Glutamatergic neuron (in vitro differentiated cells): ENCODE measurements around the gene IRF6. TPM values are rescaled to one million over a fixed set of nuclear protein-coding genes. Genes with fewer than 3 reads are reported as not detected.

Source experiments
- DNase-seq: peaks from one replicate; pipeline ENCODE4 v3.0.0; 2022
- H3K27ac Mint-ChIP-seq: one replicate; pipeline ENCODE4 v1.8.0; 2020; ENCODE audit warnings: mild to moderate bottlenecking, mixed read lengths, inconsistent platforms; ENCODE audit not compliant: unreplicated experiment
- H3K27me3 Mint-ChIP-seq: one replicate; pipeline ENCODE4 v1.8.0; 2020; ENCODE audit warnings: mild to moderate bottlenecking, moderate library complexity, mixed read lengths, inconsistent platforms; ENCODE audit not compliant: unreplicated experiment
- H3K36me3 Mint-ChIP-seq: one replicate; pipeline ENCODE4 v1.8.0; 2020; ENCODE audit warnings: mild to moderate bottlenecking, mixed read lengths, inconsistent platforms; ENCODE audit not compliant: unreplicated experiment
- H3K4me1 Mint-ChIP-seq: one replicate; pipeline ENCODE4 v1.8.0; 2020; ENCODE audit warnings: mild to moderate bottlenecking, low read depth, mixed read lengths, inconsistent platforms; ENCODE audit not compliant: unreplicated experiment
- H3K4me3 Mint-ChIP-seq: one replicate; pipeline ENCODE4 v1.8.0; 2020; ENCODE audit warnings: mild to moderate bottlenecking, mixed read lengths, inconsistent platforms; ENCODE audit not compliant: unreplicated experiment
- H3K9me3 Mint-ChIP-seq: one replicate; pipeline ENCODE4 v1.8.0; 2020; ENCODE audit warnings: mild to moderate bottlenecking, moderate library complexity, mixed read lengths, inconsistent platforms; ENCODE audit not compliant: unreplicated experiment
- total RNA-seq: library from RNA; stranded (reverse); fragmentation: NEBNext Ultra II Directional; extraction: Animal tissue kit (Norgen Biotek cat#: 25700); gene quantifications from one replicate; pipeline ENCODE4 v1.2.1, GENCODE V29; 2021; ENCODE audit not compliant: unreplicated experiment
- TF ChIP-seq, protein P1 (sequence below): fragments of 200-600 bp; sonication (generic); IDR thresholded peaks from one replicate; pipeline ENCODE4 v1.5.0; 2021; ENCODE audit not compliant: partially characterized antibody, unreplicated experiment

Gene IRF6
- total RNA-seq, 1 donor from 2014 or later = 0.47 TPM

DNA sequence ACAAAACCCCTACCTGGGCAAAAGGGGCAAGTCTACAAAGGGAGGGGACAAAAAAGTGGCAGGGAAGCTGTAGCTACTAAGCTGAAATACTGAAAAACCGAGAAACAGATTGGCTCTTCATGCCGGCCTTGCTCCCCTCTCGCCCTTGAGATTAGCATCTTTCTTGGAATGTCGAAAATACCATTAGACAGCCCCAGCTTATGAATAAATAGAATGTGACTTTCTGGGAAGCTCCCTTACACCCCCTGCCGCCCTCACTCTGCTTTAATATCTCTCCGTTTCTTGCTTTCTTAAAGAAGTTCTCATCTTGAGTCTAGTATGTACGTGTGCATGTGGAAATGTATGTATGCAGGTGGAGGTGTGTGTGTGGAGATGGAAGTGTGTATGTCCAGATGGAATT is 36.0 kb downstream of the IRF6 start:
- Mint-ChIP-seq H3K4me3 (no peak overlapping the region), H3K36me3 (no peaks in the 10 kb centered on the region), H3K27ac (no peak overlapping the region), H3K9me3 (no peaks in the 10 kb centered on the region), H3K27me3 (peaks cover 4% of the 10 kb centered on the region), H3K4me1 (no peaks in the 10 kb centered on the region)
- TF ChIP-seq, protein P1, sequence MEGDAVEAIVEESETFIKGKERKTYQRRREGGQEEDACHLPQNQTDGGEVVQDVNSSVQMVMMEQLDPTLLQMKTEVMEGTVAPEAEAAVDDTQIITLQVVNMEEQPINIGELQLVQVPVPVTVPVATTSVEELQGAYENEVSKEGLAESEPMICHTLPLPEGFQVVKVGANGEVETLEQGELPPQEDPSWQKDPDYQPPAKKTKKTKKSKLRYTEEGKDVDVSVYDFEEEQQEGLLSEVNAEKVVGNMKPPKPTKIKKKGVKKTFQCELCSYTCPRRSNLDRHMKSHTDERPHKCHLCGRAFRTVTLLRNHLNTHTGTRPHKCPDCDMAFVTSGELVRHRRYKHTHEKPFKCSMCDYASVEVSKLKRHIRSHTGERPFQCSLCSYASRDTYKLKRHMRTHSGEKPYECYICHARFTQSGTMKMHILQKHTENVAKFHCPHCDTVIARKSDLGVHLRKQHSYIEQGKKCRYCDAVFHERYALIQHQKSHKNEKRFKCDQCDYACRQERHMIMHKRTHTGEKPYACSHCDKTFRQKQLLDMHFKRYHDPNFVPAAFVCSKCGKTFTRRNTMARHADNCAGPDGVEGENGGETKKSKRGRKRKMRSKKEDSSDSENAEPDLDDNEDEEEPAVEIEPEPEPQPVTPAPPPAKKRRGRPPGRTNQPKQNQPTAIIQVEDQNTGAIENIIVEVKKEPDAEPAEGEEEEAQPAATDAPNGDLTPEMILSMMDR = no peak
- no peak for DNase-seq

DNA sequence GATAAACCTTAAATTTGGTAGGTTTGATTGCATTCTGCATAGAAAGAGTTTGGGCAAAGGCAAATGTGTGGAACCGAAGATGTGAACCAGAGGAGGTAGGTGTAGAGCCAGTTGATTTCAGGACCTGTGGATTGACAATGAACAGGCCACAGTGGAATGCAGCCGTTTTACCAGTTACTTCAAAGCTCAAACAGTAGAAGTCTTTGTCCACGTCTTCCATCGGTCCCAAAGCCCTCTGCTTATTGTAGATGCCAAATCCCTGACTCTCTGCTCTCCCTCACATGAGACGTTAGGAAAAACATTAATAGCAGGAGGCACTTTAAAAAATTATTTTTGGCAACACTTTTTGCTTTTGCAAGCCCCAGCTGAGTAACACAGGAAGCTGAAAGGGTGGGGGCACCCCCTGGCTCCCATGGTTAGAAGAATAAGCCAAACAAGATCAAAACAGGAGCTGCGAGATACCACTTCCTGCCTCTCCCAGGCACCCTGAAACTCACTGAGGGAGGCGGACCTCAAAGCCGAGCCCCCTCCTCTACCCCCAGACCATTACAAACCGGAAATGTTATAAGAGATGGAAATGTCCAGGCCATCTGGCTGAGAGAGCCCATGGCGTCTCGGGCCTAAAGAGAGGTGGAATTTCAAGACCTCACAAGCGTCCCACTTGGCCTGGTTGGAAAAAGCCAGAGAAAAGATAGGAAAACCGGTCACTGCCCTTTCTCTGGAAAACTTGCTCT is 36.6 kb downstream of the IRF6 start:
- no peaks in the 10 kb centered on the region for H3K9me3 Mint-ChIP-seq
- no peaks in the 10 kb centered on the region for H3K36me3 Mint-ChIP-seq
- peaks cover 4% of the 10 kb centered on the region for H3K27me3 Mint-ChIP-seq
- no peak overlapping the region for H3K27ac Mint-ChIP-seq
- TF ChIP-seq, protein P1 = no peak
- no peak overlapping the region for H3K4me3 Mint-ChIP-seq
- no peak for DNase-seq
- H3K4me1 Mint-ChIP-seq = no peaks in the 10 kb centered on the region

DNA sequence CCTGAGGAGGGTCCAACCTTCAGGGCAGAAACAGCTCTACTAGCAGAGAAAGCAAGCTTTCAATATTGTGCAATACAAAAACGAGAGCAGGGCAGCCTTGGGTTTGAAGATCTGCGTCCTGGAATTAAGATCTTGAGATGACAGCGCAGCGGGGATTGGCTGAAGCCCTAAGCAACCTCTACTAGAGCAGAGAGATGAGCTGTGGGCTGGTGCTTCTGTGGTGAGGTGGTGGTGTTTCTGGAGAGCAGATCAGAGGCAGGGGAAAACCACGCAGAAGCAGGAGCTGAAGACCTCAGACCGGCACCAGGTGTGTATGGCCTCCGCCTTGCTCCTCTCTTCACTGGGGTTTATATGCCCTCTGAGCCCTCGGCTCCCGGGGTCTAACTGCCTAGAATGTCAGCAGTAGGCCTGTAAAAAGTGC is 37.6 kb downstream of the IRF6 start:
- no peaks in the 10 kb centered on the region for H3K36me3 Mint-ChIP-seq
- peaks cover 4% of the 10 kb centered on the region for H3K27me3 Mint-ChIP-seq
- no peak overlapping the region for H3K4me3 Mint-ChIP-seq
- no peak overlapping the region for H3K27ac Mint-ChIP-seq
- H3K4me1 Mint-ChIP-seq = no peaks in the 10 kb centered on the region
- TF ChIP-seq, protein P1 = no peak
- H3K9me3 Mint-ChIP-seq = no peaks in the 10 kb centered on the region
- DNase-seq = no peak

DNA sequence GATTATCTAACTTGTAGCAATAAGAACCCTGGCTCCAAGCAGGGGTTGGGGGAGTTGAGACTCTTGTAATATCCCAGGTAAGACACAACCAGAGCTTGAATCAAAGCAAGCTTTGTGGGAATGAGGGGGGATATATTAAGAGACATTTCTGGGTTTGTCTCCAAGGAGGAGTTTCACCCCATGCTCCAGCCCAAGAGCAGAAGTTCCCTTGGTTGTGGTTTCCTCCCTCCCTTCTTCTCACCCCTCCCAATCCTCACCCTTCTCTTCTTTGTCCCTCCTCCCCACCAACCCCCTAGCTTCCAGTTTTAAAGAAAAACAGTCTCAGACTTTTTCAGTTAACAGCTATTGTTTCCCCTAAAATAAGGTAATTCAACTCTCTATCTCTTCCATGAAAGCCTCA is 38.2 kb downstream of the IRF6 start:
- Mint-ChIP-seq H3K9me3 (no peaks in the 10 kb centered on the region), H3K36me3 (no peaks in the 10 kb centered on the region), H3K27ac (no peak overlapping the region), H3K4me1 (no peaks in the 10 kb centered on the region), H3K27me3 (peaks cover 4% of the 10 kb centered on the region), H3K4me3 (no peak overlapping the region)
- no peak for DNase-seq
- TF ChIP-seq, protein P1 = no peak

DNA sequence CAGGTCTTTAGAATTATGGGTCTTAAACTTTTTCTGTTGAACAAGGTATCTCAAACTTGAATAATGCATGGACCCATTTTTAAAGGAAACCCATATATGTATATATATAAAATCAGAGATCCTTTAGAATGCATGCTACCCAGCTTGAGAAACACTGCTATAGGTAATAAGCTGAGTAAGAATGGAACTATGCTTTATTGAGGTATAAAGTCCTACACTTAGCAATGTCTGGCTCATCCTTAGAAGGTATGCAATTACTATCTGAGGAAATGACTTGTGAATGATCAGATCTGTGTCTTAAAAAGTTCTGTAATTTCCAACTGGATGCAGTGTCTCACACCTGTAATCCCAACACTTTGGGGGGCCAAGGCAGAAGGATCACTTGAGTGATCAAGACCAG is 38.8 kb downstream of the IRF6 start:
- Mint-ChIP-seq H3K4me3 (no peak overlapping the region), H3K36me3 (no peaks in the 10 kb centered on the region), H3K27ac (no peak overlapping the region), H3K4me1 (no peaks in the 10 kb centered on the region), H3K27me3 (peaks cover 4% of the 10 kb centered on the region), H3K9me3 (no peaks in the 10 kb centered on the region)
- TF ChIP-seq, protein P1 = no peak
- no peak for DNase-seq
